Cardiac septum (tissue), 1 donor: ENCODE measurements around the gene FREY1. TPM values are rescaled to one million over a fixed set of nuclear protein-coding genes. Genes with fewer than 3 reads are reported as not detected.

Experiments
- DNase-seq: peaks from one replicate; pipeline ENCODE4 v3.0.0-alpha.2; 2020; ENCODE audit warnings: low spot score
- intact Hi-C: fragments of 100-400 bp; cut with DNase I; formaldehyde crosslinking; loops from one replicate; pipeline ENCODE4 v1.14.0; 2022
- total RNA-seq: library from RNA; stranded (reverse); fragmentation: NEBNext Ultra II Directional; extraction: Animal tissue kit (Norgen Biotek cat#: 25700); gene quantifications from one replicate; pipeline ENCODE4 v1.2.1, GENCODE V29; 2021
- donor health status: DM: no; HTN: no; CAD: no.

The FREY1 gene
- total RNA-seq, 1 donor from 2014 or later, result 0.54 TPM

DNA sequence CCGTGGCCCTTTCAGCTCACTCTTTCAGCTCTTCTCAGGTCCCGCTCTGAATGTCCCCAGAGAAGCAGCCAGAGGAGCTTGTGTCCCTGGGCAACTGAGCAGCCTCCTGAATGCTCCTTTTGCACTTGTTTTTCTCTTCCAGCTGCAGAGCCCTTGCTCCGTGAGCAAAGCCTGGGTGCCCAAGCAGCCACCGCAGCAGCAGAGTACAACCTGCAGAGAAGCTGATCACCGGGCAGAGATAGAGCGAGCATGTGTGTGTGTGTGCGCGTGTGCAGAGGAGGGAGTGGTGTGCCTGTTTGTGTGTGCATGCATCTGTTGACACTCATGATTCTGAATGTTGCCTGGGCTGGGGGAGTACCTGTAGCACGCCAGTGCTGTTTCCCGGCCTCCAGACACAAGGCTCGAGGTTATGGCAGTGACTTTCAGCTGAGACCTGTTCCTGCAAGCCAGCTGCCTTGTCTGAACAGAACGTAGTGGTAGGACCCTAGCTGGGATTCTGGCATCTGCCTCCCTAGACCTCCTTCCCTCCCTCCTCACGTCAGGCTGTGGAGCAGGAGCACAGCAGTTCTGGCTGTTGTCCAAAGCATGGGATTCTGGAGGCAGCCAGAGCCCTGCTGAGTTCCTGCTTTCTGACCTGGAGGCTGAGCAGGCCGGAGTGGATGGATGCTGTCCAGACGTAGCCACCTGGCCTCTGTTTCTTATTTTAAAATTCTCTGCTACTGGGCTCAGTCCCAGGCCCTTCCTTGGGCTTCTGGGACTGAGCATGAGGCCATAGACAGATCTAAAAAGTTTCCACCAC lies 26.1 kb downstream of the FREY1 start:
- DNase-seq, result no peak
- intact Hi-C loops, result no loop called here

DNA sequence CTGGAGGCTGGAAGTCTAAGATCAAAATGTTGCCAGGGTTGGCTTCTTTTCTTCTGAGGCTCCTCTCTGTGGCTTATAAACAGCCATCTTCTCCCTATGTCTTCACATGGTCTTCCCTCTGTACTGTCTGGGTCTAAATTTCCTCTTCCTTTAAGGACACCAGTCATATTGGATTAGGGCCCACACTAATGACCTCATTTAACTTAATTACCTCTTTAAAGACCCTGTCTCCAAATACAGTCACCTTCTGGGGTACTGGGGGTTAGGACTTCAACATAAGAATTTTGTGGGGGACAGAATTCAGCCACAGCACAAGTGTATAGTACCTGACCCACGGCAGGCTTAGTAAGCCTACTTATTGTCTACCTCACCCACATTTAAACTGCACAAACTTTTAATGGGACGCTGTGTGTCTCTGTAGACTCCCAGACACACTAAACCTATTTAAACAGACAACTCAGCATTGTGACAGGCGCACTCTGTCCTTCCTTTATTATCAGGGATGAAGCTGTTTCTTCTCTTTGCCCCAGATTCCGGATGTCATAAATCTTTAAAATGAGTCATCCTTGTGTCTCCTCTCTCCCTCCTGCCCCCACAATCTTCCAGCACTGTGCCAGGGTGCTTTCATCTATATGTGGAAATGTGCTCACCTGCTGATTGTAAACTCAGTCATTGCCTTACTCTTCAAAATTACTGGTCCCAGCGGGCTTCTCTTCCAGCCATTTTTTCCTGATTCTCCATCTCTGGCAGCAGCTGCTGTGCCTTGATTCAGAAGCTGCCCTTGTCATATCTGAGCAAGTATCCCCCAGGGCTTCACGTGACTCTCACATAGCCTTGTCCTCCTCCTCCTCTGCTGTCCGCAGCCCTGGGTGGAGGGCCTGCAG lies 27.0 kb downstream of the FREY1 start:
- DNase-seq, result no peak
- intact Hi-C loops, result no loop called here

DNA sequence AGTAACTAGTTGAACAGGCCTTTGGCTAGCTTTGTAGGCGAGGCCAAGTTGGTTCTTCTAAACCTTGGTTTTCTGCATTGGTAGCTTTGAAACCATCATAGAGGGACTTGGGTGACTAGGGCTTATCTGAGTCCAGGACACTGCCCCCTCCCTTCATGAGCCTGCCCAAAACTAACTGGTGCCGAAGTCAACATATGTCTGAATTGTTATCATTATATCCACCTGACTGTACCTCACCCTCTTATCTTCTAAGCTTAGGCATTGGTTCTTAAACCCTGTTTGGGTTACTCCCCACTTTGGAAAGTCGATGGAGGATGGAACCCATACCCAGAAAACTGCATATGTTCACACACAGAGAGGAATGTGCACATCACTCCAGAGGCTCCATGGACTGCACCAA lies 29.2 kb downstream of the FREY1 start:
- intact Hi-C loops, result no loop called here
- DNase-seq, result no peak

DNA sequence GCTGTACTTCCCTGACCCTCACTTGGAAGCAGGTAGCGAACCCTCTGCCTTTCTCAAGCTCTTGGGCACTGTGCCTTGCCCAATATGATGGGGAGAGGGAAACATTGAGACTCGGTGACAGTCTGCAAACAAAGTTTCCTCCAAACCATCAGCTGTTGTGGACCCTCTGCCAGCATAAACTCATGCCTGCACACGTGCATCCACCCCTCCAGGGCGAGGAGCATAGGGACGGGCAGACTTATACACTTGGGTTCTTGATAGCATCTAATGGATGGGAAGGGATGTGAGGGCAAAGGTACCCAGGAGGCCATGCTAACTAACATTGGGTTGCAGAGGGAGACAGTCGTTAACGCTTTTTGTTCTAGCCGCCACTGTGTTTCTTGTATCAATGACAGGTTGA lies 29.9 kb downstream of the FREY1 start:
- intact Hi-C loops, result no loop called here
- no peak for DNase-seq

DNA sequence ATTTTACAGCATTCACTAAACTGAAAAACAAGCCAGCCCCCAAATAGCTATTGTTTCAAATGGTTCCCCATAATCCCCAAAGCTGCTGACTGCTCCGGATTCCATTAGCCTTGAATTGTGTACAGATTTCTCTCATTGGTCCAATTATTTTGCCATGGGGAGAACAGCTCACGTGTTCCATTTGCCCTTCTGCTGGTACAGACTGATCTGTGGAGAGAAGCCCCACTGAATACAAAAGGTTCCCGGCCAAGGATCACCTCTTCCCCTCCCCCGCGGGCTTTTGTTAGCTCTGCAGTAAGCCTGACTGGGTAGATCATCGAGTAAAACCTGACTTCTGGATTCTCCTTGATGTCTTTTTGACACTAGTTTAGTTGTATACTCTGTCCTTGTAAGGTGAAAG lies 30.7 kb downstream of the FREY1 start:
- intact Hi-C loops, result no loop called here

DNA sequence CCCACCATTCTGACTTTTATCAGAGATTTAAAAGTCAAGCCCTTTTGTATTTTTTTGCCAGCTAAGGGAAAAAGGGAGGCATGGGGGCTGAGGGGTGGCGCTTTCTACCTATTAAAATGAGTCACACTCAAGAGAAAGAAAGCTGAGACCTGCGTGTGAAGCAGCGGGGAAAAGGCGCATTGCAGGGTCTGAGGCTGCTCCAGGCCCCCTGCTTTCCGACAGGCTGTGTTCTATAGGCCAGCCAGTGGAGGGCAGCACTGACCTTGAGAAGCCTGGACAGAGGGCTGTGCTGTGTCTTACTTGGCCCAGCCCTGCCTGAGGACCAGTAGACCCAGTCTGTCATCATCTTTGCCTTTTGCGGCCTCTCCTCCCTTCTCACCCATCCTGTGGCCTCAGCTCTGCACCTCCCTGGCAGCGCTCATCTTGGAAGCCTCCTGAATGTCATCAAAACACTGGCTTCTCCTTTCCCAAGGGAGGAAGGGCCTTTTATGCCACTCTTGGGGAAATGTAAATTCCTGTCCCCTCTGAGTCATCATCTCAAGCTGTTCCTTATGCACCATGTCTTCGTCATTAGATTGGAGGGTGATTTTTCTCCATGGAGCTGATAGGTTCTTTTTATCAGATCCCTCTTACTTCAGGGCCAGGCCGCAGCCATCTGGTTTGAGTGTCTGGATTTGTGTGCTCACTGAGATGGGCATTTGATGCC lies 34.3 kb downstream of the FREY1 start:
- no peak for DNase-seq
- intact Hi-C loops, result loop anchor here (5.0 kb wide), 1 partner anchor 134 kb away; no protein-coding TSS in a partner anchor

More for the DNA sequence above, 30.7 kb downstream of the FREY1 start:
- DNase-seq, result no peak

DNA sequence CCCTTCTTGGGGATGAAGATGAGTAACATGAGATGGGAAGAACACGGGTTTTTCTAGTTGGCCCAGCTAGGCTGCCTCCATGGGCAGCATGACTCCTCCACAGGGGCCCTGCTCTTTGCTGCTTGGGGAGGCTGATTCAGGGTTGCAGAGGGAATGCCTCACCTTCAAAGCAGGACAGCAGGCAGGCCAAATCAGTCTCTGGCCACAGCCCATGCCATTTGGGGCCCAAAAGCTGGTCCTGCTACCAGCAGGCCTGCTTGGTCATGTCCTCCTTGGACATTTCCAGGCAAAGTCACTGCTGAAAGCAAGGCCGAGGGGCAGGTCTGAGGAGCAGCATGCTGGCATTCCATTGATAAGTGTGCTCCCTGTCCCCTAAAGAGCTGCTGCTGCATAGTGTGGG lies 35.4 kb downstream of the FREY1 start:
- DNase-seq, result no peak
- intact Hi-C loops, result loop anchor here (5.0 kb wide), 1 partner anchor 136 kb away; no protein-coding TSS in a partner anchor

DNA sequence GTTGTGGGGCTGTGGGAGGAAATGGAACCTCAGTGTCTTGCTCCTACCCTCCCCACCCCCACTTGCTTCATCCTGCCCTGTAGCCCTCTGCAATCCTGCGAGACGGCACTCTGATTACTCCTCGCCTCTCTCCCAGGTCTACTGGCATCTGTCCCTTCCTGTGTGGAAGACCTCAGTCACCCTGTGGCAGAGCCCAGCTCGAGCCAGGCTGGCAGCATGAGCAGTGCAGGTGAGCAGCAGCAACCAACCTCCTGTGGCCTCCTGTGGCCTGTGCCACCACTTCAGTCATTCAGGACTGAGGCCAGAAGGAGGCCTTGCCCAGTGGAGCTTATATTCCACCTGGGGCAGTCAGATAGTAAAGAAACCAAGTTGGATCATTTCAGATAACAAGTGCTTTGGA lies 36.4 kb downstream of the FREY1 start:
- DNase-seq, result no peak
- intact Hi-C loops, result loop anchor here (5.0 kb wide), 1 partner anchor 137 kb away; no protein-coding TSS in a partner anchor

DNA sequence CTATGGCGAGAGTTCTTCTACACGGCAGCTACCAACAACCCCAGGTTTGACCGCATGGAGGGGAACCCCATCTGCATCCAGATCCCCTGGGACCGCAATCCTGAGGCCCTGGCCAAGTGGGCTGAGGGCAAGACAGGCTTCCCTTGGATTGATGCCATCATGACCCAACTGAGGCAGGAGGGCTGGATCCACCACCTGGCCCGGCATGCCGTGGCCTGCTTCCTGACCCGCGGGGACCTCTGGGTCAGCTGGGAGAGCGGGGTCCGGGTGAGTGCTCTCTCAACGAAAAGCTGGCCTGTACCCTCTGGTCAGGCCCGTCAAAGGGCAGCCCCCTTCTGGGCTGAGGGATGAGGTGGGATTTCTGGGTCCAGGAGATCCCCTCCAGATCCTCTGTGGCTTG lies 37.5 kb downstream of the FREY1 start:
- DNase-seq, result no peak
- intact Hi-C loops, result no loop called here

DNA sequence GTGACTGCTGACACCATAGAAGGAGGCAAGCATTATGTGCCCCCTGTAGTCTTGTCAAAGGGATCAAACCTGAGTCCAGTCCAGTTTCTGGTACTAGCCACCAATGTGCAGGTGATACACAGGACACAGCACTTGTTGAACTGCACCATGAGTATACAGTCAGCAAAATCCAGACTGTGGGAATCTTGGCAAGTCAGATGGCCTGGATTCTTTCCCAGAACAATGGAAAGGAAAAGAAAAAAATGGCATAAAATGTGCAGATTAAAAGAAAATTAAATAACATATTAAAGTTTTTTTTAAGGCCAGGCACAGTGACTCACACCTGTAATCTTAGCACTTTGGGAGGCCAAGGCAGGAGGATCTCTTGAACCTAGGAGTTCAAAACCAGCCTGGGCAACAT lies 43.0 kb downstream of the FREY1 start:
- intact Hi-C loops, result no loop called here
- DNase-seq, result no peak

DNA sequence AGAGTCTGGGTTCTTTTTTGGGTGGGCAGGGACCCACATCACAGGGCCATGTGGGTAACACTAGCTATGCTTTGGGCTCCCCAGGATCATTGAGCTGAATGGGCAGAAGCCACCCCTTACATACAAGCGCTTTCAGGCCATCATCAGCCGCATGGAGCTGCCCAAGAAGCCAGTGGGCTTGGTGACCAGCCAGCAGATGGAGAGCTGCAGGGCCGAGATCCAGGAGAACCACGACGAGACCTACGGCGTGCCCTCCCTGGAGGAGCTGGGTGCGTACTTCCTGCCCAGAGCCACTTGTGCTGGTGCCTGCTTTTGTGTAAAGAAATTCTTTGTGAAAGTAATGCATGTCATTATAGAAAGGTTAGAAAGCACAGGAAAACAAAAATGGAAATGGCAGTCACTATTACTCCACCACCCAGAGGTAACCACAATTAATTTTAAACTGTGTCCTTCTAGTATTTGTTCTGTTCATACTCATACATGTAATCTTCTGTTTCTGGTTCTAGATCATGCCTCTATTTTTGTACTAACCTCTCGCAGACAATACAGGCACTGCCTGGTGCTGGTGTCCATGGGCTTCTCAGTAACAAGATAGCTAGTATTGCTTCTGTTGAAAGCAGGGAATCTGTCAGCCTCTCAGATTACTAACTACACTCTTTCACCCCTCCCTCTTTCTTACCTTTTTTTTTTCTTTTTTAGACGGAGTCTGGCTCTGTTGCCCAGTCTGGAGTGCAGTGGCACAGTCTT lies 46.1 kb downstream of the FREY1 start:
- DNase-seq, result no peak
- intact Hi-C loops, result no loop called here

DNA sequence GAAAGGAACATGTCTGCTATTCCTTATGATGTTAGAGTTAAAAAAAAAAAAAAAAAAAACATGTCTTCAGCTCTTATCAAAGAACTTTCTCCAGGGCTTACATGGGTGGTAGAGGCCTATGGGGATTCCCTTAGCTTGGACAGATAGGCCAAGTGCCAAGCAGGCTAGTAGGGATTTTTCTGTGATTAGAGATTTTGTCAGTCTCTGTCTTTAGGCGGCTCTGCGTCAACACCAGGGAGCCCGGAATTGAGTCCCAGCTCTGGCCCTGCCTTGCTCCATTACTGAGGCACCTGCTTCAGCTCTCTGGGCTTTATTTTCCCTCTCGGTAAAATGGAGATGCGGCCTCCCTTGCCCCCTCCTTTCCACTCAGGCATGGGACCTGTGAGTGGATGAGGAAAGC lies 46.7 kb downstream of the FREY1 start:
- intact Hi-C loops, result no loop called here
- DNase-seq, result no peak

DNA sequence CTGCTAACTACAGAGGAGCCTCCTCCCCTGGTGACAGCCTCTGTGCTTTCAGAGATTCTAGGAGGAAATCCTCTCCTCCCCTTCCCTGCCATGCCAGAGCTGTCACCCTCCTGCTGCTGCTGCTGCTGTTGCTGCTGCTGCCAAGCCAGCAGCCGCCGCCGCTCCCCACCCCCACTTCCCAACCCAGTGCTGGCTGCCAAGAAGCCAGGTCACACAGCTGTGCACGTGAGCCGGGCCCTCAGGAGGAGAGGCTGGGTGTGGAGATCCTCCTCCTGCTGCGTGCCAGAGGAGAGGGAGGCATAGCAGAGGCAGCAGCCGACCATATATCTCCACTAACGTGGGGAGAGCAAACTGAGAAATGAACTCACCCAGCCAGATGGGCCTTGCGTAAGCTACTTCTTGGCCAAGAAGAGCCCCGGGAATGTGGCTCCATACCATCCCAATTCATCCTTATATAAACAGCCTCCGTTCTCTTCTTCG lies 47.4 kb downstream of the FREY1 start:
- peak; percentile 94 for DNase-seq
- intact Hi-C loops, result no loop called here

DNA sequence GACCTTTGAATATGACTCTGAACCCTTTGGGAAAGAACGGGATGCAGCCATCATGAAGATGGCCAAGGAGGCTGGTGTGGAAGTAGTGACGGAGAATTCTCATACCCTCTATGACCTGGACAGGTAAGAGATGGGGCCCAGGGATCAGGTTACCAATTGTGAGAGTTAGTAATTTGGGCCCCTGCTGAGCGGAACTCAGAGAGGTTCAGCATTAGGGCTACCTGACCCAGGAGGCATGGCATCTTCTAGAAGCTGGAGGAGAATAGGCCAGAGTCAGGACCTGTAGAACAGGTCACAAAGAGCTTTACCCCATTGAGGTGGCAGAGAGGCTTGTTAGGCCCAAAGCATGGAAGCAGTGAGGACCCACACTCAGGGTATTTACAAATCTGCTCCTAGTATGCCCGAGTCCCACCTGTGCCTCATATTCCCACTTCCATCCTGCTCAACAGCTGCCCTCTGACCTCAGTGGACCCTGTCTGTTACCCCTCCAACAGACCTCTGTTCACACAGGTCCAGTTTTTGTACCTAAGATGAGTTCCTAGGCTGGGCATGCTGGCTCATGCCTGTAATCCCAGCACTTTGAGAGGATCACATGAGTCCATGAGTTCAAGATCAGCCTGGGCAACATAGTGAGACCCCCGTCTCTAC lies 48.2 kb downstream of the FREY1 start:
- no peak for DNase-seq
- intact Hi-C loops, result no loop called here

DNA sequence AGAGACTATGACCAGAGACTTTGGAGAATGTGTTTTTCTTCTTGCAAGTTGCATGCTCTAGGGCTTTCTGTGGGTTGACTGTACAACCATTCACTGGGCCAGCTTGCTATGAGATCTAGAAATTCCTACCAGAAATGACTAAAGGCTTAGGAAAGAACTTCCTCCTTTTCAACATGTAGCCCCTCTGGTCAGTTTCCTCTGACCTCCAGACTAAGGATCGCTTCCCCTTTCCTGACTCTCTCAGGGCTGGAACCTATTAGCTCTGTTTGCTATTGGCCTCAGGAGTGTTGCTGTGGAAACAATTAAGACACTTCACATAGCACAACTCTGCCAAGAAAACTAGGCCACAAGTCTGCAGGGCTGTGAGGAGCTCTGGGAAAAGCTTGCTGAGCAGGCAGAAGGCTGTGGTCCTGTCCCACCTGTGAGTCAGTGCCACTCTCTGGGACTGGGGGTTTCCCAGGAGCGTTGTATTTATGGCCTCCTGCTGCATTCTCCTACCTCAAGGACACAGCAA lies 49.1 kb downstream of the FREY1 start:
- no peak for DNase-seq
- intact Hi-C loops, result no loop called here
